ENCODE results near the gene MTA2. TPM values are rescaled to one million over a fixed set of nuclear protein-coding genes. Genes with fewer than 3 reads are reported as not detected.
"Not testable (repeated sequence)": the region's sequence is repeated elsewhere in the genome, so short reads cannot be mapped to it uniquely, and the experiment has no call there.

Gene MTA2
- total RNA-seq, 1 experiment from 2014 or later, result 120 TPM

DNA sequence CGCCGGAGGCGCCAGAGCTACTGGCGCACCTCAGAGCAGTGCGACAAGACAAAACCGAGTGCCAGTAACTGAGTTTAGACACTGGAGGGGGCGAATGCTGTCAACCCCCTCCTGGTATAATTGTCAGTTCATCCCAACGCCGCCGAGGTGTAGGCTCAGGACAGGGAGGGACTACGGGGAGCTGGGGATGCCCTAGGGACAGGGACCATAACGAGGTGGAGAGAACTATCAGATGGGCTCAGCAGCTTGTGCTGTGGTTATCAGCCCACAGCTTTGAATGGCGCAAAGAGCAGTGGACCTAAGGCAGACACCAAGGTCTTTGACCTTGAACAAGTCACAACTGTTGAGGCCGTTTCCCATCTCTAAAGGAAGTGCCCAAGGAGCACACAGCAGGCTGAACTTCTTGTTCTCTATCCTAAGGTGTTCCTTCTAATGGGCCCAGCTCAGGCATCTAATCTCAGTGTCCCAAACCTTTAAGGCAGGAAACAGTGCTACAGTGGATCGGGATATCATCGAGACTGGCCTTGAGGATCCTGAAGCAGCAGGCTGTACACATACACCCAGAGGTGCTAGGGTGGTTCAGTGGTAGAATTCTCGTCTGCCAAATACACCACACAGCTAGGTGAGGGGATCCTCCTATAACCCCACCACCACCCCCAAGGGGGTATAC, 9.4 kb downstream of the MTA2 start:
- peak overlapping the region; percentile 61 for H3K4me3 ChIP-seq
- no peak for TF ChIP-seq CTCF (conservative IDR thresholded peaks at IDR 0.05)
- TF ChIP-seq EZH2 (IDR thresholded peaks at IDR 0.05; ENCODE audit: low read depth), result no peak
- H3K9me2 ChIP-seq (ENCODE audit: insufficient read depth), result no peaks in the 10 kb centered on the region
- H3K4me1 ChIP-seq (replicated peaks; ENCODE audit: insufficient read depth), result peaks cover 29% of the 10 kb centered on the region
- ChIA-PET CTCF (interaction anchor here (0.5 to 1.8 kb wide), 12 partner anchors 18 to 615 kb away, joined by 3 to 9 read pairs (median 5); partner anchors contain the start of genes B3GAT3, EEF1G, SLC3A2 and ZBTB3), POLR2A (ENCODE audit: unreplicated experiment) (interaction anchor here (0.5 to 2.1 kb wide), 21 partner anchors 9 to 953 kb away, joined by 3 to 55 read pairs (median 7); partner anchors contain the start of genes AHNAK, B3GAT3, C11orf98 and CSKMT)
- no peaks in the 10 kb centered on the region for H3K9me3 ChIP-seq (ENCODE audit: insufficient read depth, low read depth)
- peaks cover 59% of the 10 kb centered on the region for H3F3A ChIP-seq (ENCODE audit: insufficient read depth, low read depth)
- no peaks in the 10 kb centered on the region for H4K20me1 ChIP-seq (ENCODE audit: insufficient read depth)
- peak overlapping the region; percentile 56 for H3K27ac ChIP-seq
- H3K36me3 ChIP-seq (ENCODE audit: low read depth), result peaks cover 11% of the 10 kb centered on the region
- peak overlapping the region; percentile 82 for H2AFZ ChIP-seq
- H3K4me2 ChIP-seq, result peak overlapping the region; percentile 91
- H3K79me2 ChIP-seq (ENCODE audit: low read depth), result peaks cover 37% of the 10 kb centered on the region
- no peaks in the 10 kb centered on the region for H3K27me3 ChIP-seq (ENCODE audit: insufficient read depth, low read depth)
- no peak for DNase-seq
- intact Hi-C loops (cut with micrococcal nuclease; ENCODE audit: unreplicated experiment), result loop anchor here (2.0 to 5.0 kb wide), 5 partner anchors 40 to 271 kb away; partner anchors contain the start of genes C11orf98, CSKMT, HNRNPUL2 and POLR2G
- TSS peak; percentile 99 for BruUV-seq (replicated peaks)

GRCh38 chr11:62591448-62592145, 10.1 kb downstream of the MTA2 start, which contains the start of gene TUT1:
Gene TUT1, minus strand, starts transcription at chr11:62591523. Its CDS starts 38 bp downstream, at chr11:62591485.
- no TSS peak for BruUV-seq (replicated peaks)
- no peaks in the 10 kb centered on the region for H3K9me2 ChIP-seq (ENCODE audit: insufficient read depth)
- no peaks in the 10 kb centered on the region for H3K9me3 ChIP-seq (ENCODE audit: insufficient read depth, low read depth)
- peak; percentile 98 to 100 for DNase-seq
- peak within 1 kb of the TSS; percentile 83 for H2AFZ ChIP-seq
- peaks cover 35% of the 10 kb centered on the region for H3K79me2 ChIP-seq (ENCODE audit: low read depth)
- peak within 1 kb of the TSS; percentile 84 for H3K4me3 ChIP-seq
- H3K36me3 ChIP-seq (ENCODE audit: low read depth), result peaks cover 11% of the 10 kb centered on the region; the same call in 1 of the 2 replicates
- peak within 1 kb of the TSS; percentile 61 for H3K27ac ChIP-seq
- peak within 1 kb of the TSS; percentile 92 for H3K4me2 ChIP-seq
- TF ChIP-seq EZH2 (IDR thresholded peaks at IDR 0.05; ENCODE audit: low read depth) (no peak), CTCF (conservative IDR thresholded peaks at IDR 0.05) (no peak)
- POLR2A ChIA-PET (ENCODE audit: unreplicated experiment), result interaction anchor here (0.5 to 2.1 kb wide), 31 partner anchors 9 to 1654 kb away, joined by 3 to 55 read pairs (median 6); partner anchors contain the start of genes AHNAK, B3GAT3, C11orf98 and CSKMT
- H3K4me1 ChIP-seq (replicated peaks; ENCODE audit: insufficient read depth), result peaks cover 29% of the 10 kb centered on the region
- intact Hi-C loops (cut with micrococcal nuclease; ENCODE audit: unreplicated experiment), result loop anchor here (1.0 to 5.0 kb wide), 8 partner anchors 10 to 271 kb away; partner anchors contain the start of genes C11orf98, CSKMT, EML3 and HNRNPUL2
- no peaks in the 10 kb centered on the region for H4K20me1 ChIP-seq (ENCODE audit: insufficient read depth)
- H3F3A ChIP-seq (ENCODE audit: insufficient read depth, low read depth), result peaks cover 53% of the 10 kb centered on the region
- no peaks in the 10 kb centered on the region for H3K27me3 ChIP-seq (ENCODE audit: insufficient read depth, low read depth)
- CTCF ChIA-PET, result interaction anchor here (0.5 to 1.8 kb wide), 15 partner anchors 18 to 1343 kb away, joined by 3 to 9 read pairs (median 6); partner anchors contain the start of genes B3GAT3, EEF1G, LBHD1 and SLC3A2

DNA sequence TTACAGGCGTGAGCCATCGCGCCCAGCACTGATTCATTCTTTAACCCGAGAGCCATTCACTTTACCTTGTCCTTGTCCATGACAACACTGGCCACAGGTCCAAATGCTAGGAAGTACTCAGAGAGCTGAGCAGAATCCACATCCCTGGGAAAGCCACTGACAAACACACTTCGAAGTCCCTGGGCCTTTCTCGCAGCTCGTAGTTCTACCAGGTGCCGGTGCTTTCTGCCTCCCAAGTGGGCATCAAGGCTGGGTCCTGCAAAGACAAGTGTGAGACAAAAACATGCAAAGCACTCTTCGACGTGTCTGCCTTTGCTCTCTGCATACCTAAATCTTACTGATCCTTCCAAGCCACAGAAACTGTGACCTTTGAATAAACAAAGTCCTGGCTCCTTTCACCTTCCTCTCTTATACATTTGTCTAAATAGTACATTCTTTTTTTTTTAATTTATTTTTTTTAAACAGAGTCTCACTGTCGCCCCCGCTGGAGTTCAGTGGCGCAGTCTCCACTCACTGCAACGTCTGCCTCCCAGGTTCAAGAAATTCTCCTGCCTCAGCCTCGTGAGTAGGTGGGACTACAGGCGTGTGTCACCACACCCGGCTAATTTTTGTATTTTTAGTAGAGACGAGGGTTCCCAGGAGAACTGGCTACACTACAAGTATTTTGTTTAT, 12.6 kb downstream of the MTA2 start:
- peak in 1 of 2 experiments; percentile 32 for DNase-seq
- H3K4me1 ChIP-seq (replicated peaks; ENCODE audit: insufficient read depth), result peaks cover 29% of the 10 kb centered on the region
- no peaks in the 10 kb centered on the region for H3K9me3 ChIP-seq (ENCODE audit: insufficient read depth, low read depth)
- H3K4me3 ChIP-seq, result no peak overlapping the region
- peaks cover 3% of the 10 kb centered on the region; the same call in 1 of the 2 replicates for H4K20me1 ChIP-seq (ENCODE audit: insufficient read depth)
- CTCF ChIA-PET, result no interaction called here
- POLR2A ChIA-PET (ENCODE audit: unreplicated experiment), result no interaction called here
- peak overlapping the region; percentile 92 for H3K4me2 ChIP-seq
- H3K79me2 ChIP-seq (ENCODE audit: low read depth), result peaks cover 35% of the 10 kb centered on the region
- H3K27me3 ChIP-seq (ENCODE audit: insufficient read depth, low read depth), result no peaks in the 10 kb centered on the region
- BruUV-seq (replicated peaks), result no TSS peak
- peaks cover 15% of the 10 kb centered on the region; the same call in 1 of the 2 replicates for H3K36me3 ChIP-seq (ENCODE audit: low read depth)
- H3F3A ChIP-seq (ENCODE audit: insufficient read depth, low read depth), result peaks cover 42% of the 10 kb centered on the region
- TF ChIP-seq EZH2 (IDR thresholded peaks at IDR 0.05; ENCODE audit: low read depth) (no peak), CTCF (conservative IDR thresholded peaks at IDR 0.05) (peak; percentile 69)
- H2AFZ ChIP-seq, result no peak overlapping the region
- no peak overlapping the region for H3K27ac ChIP-seq
- no peaks in the 10 kb centered on the region for H3K9me2 ChIP-seq (ENCODE audit: insufficient read depth)
- intact Hi-C loops (cut with micrococcal nuclease; ENCODE audit: unreplicated experiment), result no loop called here

DNA sequence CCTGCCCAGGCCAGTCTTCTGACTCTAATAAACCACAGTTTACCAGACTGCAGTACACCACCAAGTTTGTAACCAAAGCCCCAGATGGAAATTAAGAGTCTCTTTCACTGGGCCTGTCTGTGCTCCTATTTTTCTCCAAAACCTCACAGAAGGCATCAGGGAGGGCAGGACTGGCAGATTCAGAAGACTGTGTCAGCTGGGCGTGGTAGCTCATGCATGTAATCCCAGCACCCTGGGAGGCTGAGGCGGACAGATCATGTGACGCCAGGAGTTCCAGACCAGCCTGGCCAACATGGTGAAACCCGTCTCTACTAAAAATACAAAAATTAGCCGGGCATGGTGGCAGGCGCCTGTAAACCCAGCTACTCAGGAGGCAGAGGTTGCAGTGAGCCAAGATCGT, 16.3 kb downstream of the MTA2 start:
- H2AFZ ChIP-seq; CTCF ChIA-PET; DNase-seq; intact Hi-C loops (cut with micrococcal nuclease; ENCODE audit: unreplicated experiment); H3K4me3 ChIP-seq; H3K9me2 ChIP-seq (ENCODE audit: insufficient read depth); H3K4me2 ChIP-seq; BruUV-seq (replicated peaks); POLR2A ChIA-PET (ENCODE audit: unreplicated experiment); H3K27me3 ChIP-seq (ENCODE audit: insufficient read depth, low read depth); H3K27ac ChIP-seq; H4K20me1 ChIP-seq (ENCODE audit: insufficient read depth); H3K9me3 ChIP-seq (ENCODE audit: insufficient read depth, low read depth): not testable (repeated sequence)
- Histone ChIP-seq H3K4me1 (replicated peaks; ENCODE audit: insufficient read depth) (peaks cover 12% of the 10 kb centered on the region), H3K79me2 (ENCODE audit: low read depth) (peaks cover 31% of the 10 kb centered on the region), H3F3A (ENCODE audit: insufficient read depth, low read depth) (peaks cover 32% of the 10 kb centered on the region), H3K36me3 (ENCODE audit: low read depth) (peaks cover 27% of the 10 kb centered on the region)
